Measurements from ENCODE around the gene BST1. TPM values are rescaled to one million over a fixed set of nuclear protein-coding genes. Genes with fewer than 3 reads are reported as not detected.
"Not testable (repeated sequence)": the region's sequence is repeated elsewhere in the genome, so short reads cannot be mapped to it uniquely, and the experiment has no call there.

BST1 gene
- total RNA-seq, 2 donors from 2014 or later = 19.3 to 26.2 TPM

DNA sequence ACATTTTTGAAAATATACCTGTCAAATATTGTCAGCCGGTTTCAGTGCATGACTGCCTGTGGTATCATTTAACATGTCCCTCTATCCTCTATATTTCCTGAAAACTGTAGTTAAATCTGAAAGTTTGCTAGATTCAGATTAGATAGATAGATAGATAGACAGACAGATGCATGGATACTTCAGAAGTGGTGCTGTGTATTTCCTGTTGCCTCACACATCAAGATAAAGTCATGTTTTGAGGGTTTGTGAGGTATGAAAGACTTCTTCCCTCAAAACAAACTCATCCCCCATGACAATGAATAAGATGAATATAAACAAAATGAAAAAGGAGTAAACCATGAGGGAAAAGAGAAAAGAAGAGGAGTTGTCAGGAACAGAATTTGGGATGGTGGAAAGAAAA is 6.0 kb upstream of the BST1 start:
- intact Hi-C loops (cut with DNase I) = no loop called here
- no peak for DNase-seq (ENCODE audit: low spot score)

DNA sequence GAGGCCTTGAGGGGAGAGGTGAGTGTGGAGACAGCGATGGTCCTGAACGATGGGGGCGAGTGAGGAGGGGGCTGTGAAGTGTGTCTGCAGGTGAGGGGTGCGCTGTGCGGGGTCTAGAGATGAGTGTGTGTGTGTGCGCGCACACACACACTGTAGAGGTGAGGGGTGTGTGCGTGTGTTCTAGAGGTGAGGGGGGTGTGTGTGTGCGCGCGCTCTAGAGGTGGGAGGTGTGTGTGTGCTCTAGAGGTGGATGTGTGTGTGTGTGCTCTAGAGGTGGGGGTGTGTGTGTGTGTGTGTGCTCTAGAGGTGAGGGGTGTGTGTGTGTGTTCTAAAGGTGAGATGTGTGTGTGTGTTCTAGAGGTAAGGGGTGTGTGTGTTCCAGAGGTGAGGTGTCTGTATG is 574 bp downstream of the BST1 start:
- no peak for DNase-seq (ENCODE audit: low spot score)
- intact Hi-C loops (cut with DNase I) = loop anchor here in 1 of 2 donors (5.0 kb wide), 1 partner anchor 1751 kb away; no protein-coding TSS in a partner anchor

GRCh38 chr4:15704129-15704528 is 1.3 kb downstream of the BST1 start:
- intact Hi-C loops (cut with DNase I) = loop anchor here in 1 of 2 donors (5.0 kb wide), 1 partner anchor 1752 kb away; no protein-coding TSS in a partner anchor
- no peak for DNase-seq (ENCODE audit: low spot score)

GRCh38 chr4:15706646-15707362 is 3.9 kb downstream of the BST1 start:
- intact Hi-C loops (cut with DNase I) = no loop called here
- no peak for DNase-seq (ENCODE audit: low spot score)

- intact Hi-C loops (cut with DNase I) = no loop called here
- DNase-seq (ENCODE audit: low spot score) = no peak
Measured at GRCh38 chr4:15707363-15707715, 4.5 kb downstream of the BST1 start.

GRCh38 chr4:15711762-15712161 is 8.9 kb downstream of the BST1 start:
- intact Hi-C loops (cut with DNase I) = no loop called here
- no peak for DNase-seq (ENCODE audit: low spot score)

DNA sequence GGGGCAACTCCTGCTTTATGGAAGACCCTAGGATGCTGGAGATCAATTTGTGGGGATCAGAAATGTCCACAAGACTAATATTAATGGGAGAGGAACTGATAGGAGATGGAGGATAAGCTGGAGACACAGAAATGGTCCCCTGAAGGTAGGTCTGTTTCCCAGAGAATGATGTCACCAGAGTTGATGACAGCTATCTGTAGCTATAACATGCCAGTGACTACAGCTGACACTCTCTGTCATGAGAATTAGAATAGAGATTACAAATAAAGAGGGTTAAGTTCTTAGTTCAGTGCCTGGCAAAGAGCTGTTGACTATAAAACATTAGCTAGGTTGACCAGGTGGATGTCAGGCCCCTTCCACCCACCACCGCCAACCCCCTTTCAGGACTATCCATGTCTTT is 9.3 kb downstream of the BST1 start:
- DNase-seq (ENCODE audit: low spot score) = no peak
- intact Hi-C loops (cut with DNase I) = no loop called here

GRCh38 chr4:15714141-15714540 is 11.3 kb downstream of the BST1 start:
- DNase-seq (ENCODE audit: low spot score) = no peak
- intact Hi-C loops (cut with DNase I) = no loop called here

GRCh38 chr4:15714646-15715435 is 12.0 kb downstream of the BST1 start:
- no peak for DNase-seq (ENCODE audit: low spot score)
- intact Hi-C loops (cut with DNase I) = no loop called here

GRCh38 chr4:15716115-15716514 is 13.2 kb downstream of the BST1 start:
- DNase-seq (ENCODE audit: low spot score) = no peak
- intact Hi-C loops (cut with DNase I) = no loop called here

DNA sequence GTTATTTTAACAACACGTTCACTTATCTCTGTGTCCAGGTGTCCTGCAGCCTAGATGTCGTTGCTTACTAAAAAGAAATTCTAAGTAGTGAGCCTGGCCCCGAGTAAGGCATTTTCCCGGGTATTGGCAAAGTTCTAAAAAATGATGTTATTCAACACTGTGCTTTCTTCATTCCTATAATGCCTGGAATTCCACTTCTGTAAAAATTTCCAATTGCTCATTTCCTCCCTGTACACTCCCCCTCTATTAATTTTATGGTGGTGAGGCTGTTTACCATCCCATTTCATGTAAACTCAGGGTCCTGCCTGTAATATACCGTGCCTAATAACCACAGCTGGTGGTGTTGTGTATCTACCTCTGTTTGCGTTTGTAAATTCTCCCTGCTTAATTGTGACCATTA is 14.2 kb downstream of the BST1 start:
- intact Hi-C loops (cut with DNase I) = no loop called here
- no peak for DNase-seq (ENCODE audit: low spot score)

DNA sequence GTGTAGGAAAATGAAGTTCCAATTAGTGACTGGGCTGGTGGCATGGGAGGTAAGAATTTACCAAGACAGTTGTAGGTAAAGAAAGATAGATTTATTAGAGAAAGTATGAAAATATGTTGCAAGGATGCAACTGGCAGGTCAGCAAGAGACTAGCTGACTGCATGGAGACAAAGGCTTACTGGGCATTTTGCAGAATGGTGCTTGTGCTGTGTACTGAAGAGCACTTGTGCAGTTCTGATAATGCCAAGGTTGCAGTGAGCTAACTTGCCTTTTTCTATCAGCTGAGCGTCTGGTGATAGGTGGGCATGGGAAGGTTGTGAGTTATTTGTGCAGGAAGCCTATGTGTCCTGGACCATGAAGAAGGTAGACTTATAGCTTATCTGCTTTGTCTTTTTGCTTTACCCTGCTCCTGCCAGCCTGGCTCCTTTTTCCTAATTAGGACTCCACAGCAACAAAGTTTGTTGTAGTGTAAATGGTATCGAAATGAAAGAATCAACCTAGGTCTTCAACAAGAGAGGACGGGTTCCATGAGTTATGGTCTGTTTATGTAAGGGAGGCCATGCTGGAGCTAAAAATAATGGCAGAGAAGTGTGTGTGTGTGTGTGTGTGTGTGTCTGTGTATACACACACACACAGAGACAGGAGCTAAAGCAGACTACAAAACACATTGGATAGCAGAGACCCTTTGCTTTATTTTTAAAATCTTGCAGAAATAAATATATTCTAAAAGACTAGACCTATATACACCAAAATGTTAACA is 15.0 kb downstream of the BST1 start:
- DNase-seq (ENCODE audit: low spot score) = no peak
- intact Hi-C loops (cut with DNase I) = no loop called here

DNA sequence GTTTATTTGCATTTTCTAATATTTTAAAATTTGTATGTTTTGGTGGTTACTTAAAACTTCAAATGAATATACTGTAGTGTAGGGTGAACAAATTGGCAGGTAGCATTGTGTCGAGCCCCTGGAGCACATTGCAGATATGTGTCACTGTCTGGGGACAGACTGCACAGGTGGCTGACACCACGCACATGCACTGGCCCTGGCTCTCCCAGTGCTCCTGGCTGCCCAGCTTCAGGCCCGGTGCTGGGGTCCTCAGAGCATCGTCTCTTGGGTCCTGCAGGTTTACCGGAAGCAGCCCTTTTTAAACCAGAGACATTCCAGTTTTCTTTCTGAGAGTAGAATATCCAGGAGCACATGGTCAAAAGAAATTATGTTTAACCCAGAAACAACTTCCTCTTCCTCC is 15.6 kb downstream of the BST1 start:
- no peak for DNase-seq (ENCODE audit: low spot score)
- intact Hi-C loops (cut with DNase I) = no loop called here

DNA sequence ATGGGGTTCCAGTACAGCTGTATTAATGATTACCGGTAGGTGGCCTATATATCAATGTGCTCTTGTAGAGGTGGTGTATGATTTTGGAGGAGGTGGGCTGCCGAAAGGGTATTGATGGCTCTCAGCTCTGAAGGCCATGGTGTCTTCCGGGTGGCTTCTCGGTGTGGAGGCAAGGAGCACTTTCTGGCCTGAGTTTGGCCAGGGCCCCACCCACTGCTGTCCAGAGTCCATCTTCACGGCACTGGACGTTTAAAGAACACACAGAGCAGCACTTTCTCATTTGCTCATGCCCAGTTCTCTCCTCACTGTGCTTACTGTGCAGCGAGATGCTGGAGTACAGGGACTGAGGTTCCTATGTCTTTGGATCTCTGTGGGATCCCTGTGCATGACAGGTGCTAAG is 16.1 kb downstream of the BST1 start:
- intact Hi-C loops (cut with DNase I) = no loop called here
- DNase-seq (ENCODE audit: low spot score) = no peak

DNA sequence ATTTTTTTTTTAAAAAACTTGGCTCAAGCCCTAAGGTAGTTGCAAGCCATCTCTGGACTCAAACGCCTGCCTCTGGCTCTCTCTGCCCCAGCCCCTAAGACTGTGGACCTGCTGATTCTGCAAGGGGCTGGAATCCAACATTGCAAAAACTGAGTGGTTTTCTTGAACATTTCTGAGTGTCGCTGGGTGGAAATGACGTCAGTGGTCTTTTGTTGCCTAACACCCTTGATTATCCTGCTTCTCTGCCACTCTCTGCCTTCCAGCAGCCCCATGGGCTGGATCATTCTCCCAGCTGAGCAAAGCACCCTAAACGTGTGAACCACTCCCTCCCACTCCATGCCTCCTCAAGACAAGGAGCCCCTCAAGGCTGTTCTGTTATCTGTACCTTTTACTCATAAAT is 16.6 kb downstream of the BST1 start:
- intact Hi-C loops (cut with DNase I) = no loop called here
- no peak for DNase-seq (ENCODE audit: low spot score)

DNA sequence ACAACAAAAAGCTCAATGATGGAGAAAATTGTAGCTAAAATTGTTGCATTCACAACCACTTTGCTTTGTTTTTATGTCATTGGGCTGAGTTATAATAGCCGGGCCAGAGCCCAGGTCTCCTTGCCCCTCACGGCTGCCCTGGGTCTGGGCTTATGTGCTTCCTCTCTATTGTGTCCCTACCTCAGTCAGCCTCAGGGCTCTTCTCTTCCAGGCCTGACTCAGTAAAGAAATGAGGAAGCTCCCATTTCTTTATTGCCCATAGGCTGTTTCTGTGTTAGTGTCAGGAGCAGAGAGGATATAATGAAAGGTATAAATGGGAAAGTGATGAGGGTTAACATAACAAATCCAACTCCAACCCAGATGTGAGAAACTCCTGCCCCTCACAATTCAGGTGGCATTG is 18.0 kb downstream of the BST1 start:
- DNase-seq (ENCODE audit: low spot score) = no peak
- intact Hi-C loops (cut with DNase I) = no loop called here

GRCh38 chr4:15725608-15726007 is 22.7 kb downstream of the BST1 start:
- intact Hi-C loops (cut with DNase I) = no loop called here
- DNase-seq (ENCODE audit: low spot score) = no peak

DNA sequence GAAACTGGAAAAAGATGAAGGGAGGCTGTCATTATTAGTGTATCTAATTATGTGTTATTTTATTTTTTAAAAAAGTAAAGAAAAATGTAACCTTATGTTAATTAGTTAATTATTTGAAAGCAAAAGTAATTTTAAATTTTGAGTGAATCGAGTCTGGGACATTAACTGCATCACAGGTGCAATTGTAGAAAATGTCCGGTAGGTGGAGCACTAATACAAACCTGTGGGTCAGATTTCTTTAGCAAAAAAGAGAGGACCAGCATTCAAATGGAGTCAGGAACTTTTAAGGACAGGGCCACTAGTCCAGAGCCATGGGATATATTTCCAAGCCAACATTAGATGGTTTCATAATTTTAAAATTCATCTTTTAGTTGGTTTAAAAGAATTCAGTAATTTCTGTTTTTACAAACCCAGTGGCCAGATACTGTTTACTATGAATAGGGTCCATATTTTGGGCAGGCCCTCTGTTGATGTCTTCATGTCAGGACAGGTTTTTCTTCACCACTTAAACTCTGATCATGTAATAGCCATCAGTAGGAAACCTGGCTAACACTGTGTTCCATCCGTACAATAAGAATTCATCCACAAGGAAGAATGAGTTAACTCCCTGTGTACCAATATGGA is 27.2 kb downstream of the BST1 start:
- intact Hi-C loops (cut with DNase I) = no loop called here

GRCh38 chr4:15733061-15733460 is 30.2 kb downstream of the BST1 start:
- intact Hi-C loops (cut with DNase I); DNase-seq (ENCODE audit: low spot score): not testable (repeated sequence)

More for the DNA sequence above, 27.2 kb downstream of the BST1 start:
- DNase-seq (ENCODE audit: low spot score) = no peak

DNA sequence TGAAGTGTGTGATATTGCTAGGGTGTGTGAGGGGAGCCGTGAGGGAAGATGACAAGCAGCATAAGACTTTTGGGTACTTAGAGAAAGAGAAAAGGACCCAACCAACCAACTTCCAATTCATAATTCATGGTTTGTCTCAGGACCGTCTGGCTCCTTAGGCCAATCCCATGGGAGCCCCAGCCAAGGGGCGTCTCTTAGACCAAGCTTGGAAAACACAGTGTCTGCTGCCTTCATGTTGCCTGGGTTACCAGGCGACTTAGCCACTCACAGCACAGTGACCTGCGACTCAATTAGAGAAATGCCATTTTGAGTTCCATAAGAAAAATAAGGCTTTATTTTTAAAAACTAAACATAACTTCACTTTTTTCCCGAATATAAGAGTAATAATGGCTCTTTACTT is 32.7 kb downstream of the BST1 start:
- intact Hi-C loops (cut with DNase I) = no loop called here
- DNase-seq (ENCODE audit: low spot score) = no peak

Measured in posterior vena cava (tissue), 2 donors.